Measurements from ENCODE around the gene ATP5PB.

ATP5PB gene

GRCh38 chr1:111509997-111510375, 60.7 kb downstream of the ATP5PB start:
- DNase-seq, result no peak

- DNase-seq, result no peak
Measured at GRCh38 chr1:111511370-111511769, 62.1 kb downstream of the ATP5PB start.
